Duodenal mucosa (tissue), 2 donors: ENCODE results near the gene NUP85.

ENCODE experiments used
- H3K27ac ChIP-seq: one replicate; pipeline ENCODE4 v1.7.0; 2013; ENCODE audit warnings: low read depth, low read length
- H3K27me3 ChIP-seq, 2 donors: one replicate each; pipeline ENCODE4 v1.7.0; 2013; ENCODE audit warnings: low read length in 2 of 2, control low read depth in 1 of 2; ENCODE audit not compliant: insufficient read depth in 2 of 2, control insufficient read depth in 1 of 2
- H3K36me3 ChIP-seq, 2 donors: one replicate each; pipeline ENCODE4 v1.7.0; 2013; ENCODE audit warnings: low read length in 2 of 2, control low read depth in 1 of 2; ENCODE audit not compliant: insufficient read depth in 2 of 2, control insufficient read depth in 1 of 2
- H3K4me1 ChIP-seq, 2 donors: one replicate each; pipeline ENCODE4 v1.7.0; 2013; ENCODE audit warnings: low read length in 2 of 2, control low read depth in 1 of 2; ENCODE audit not compliant: insufficient read depth in 2 of 2, control insufficient read depth in 1 of 2
- H3K4me3 ChIP-seq, 2 donors: one replicate each; pipeline ENCODE4 v1.7.0; 2013; ENCODE audit warnings: low read length in 2 of 2, low read depth in 1 of 2
- H3K9ac ChIP-seq, 2 donors: one replicate each; pipeline ENCODE4 v1.7.0; 2013; ENCODE audit warnings: low read length in 2 of 2, low read depth in 1 of 2
- H3K9me3 ChIP-seq, 2 donors: one replicate each; pipeline ENCODE4 v1.7.0; 2013; ENCODE audit warnings: low read length in 2 of 2, control low read depth in 1 of 2; ENCODE audit not compliant: control insufficient read depth in 1 of 2

NUP85 gene

DNA sequence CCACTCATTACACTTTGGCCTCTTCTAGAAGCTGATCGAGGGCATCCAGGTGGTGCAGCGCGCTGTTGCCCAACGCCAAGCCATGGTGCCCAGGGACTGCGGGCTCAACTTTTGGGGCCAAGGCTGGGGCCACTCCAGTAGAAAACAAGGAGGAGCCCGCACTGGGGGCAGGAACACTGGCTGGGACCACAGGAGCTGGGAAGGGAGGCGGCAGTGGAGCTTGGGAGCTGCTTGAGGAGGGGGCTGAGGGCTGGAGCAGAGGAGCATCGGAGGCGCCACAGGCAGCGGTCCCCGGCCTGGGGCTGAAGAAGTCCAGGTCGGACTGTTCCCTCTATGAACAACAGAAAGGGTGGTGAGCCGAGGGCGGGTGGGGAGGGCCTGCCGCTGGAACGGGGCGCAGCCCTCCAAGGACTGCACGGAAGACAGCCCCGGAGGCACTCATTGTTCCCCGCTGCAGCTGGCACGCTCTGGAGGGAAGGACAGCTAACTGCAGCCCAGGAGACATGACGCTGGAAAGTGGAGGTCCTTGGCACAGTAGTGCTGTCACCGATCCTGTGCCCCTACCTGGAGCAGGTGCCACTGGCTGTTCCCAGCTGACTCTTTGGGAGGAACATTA, 34.4 kb downstream of the NUP85 start:
- H3K9me3 ChIP-seq, result no peaks in the 10 kb centered on the region
- H3K4me3 ChIP-seq, result no peak overlapping the region
- H3K27ac ChIP-seq, result no peak overlapping the region
- no peak overlapping the region for H3K9ac ChIP-seq
- peaks cover 11 to 25% of the 10 kb centered on the region in 2 donors for H3K4me1 ChIP-seq
- H3K27me3 ChIP-seq, result no peaks in the 10 kb centered on the region
- peaks cover 67 to 97% of the 10 kb centered on the region in 2 donors for H3K36me3 ChIP-seq

GRCh38 chr17:75240394-75241142, 35.1 kb downstream of the NUP85 start:
- H3K27ac ChIP-seq, result no peak overlapping the region
- no peak overlapping the region for H3K9ac ChIP-seq
- H3K36me3 ChIP-seq, result peaks cover 68 to 97% of the 10 kb centered on the region in 2 donors
- H3K4me1 ChIP-seq, result peaks cover 11 to 32% of the 10 kb centered on the region in 2 donors
- H3K9me3 ChIP-seq, result no peaks in the 10 kb centered on the region
- no peaks in the 10 kb centered on the region for H3K27me3 ChIP-seq
- H3K4me3 ChIP-seq, result no peak overlapping the region

DNA sequence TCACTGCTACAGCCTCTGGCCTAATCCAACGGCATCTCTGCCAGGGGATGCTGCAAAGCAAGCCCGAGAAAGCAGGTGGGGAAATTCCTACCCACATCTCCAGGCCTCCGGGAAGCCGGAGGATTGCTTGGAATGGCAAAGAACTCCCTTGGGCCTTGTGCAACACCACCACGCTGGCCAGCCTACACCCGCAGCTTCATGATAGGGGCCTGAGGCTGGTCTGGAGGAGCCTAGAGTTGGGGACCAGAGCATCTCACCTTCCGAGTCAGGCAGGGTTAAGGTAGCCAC, 35.6 kb downstream of the NUP85 start:
- Histone ChIP-seq H3K27ac (no peak overlapping the region), H3K4me3 (no peak overlapping the region), H3K27me3 (no peaks in the 10 kb centered on the region), H3K9ac (no peak overlapping the region), H3K4me1 (peaks cover 11 to 32% of the 10 kb centered on the region in 2 donors), H3K9me3 (no peaks in the 10 kb centered on the region), H3K36me3 (peaks cover 73 to 97% of the 10 kb centered on the region in 2 donors)

- H3K9ac ChIP-seq, result no peak overlapping the region
- no peak overlapping the region for H3K4me3 ChIP-seq
- peaks cover 11 to 32% of the 10 kb centered on the region in 2 donors for H3K4me1 ChIP-seq
- no peak overlapping the region for H3K27ac ChIP-seq
- no peaks in the 10 kb centered on the region for H3K9me3 ChIP-seq
- peaks cover 72 to 97% of the 10 kb centered on the region in 2 donors for H3K36me3 ChIP-seq
- no peaks in the 10 kb centered on the region for H3K27me3 ChIP-seq
Measured at GRCh38 chr17:75241502-75241901, 36.0 kb downstream of the NUP85 start.

DNA sequence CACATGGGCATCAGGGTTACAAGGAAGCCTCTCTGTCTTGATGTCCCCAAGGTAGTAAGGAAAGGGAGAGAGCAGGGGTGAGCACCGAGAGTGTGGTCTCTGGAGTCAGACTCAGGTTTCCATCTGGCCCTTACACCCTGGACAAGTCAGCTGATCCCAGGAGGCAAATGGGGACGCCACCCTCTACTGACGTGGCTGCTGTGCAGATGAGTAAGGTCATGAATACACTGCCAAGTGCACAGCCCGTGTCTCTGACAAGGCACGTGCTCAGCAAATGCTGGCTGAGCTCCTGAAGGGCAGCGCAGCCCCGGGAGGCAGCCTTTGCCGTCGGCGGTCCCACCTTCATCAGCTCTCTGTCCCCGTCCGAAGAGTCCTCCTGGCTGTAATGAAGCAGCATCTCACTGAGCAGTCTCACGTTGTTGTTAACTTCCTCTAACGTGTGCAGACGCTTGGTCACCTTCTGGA, 36.5 kb downstream of the NUP85 start:
- H3K27me3 ChIP-seq, result no peaks in the 10 kb centered on the region
- H3K4me3 ChIP-seq, result no peak overlapping the region
- no peak overlapping the region for H3K9ac ChIP-seq
- no peak overlapping the region for H3K27ac ChIP-seq
- H3K9me3 ChIP-seq, result no peaks in the 10 kb centered on the region
- peaks cover 69 to 94% of the 10 kb centered on the region in 2 donors for H3K36me3 ChIP-seq
- H3K4me1 ChIP-seq, result peaks cover 11 to 32% of the 10 kb centered on the region in 2 donors

DNA sequence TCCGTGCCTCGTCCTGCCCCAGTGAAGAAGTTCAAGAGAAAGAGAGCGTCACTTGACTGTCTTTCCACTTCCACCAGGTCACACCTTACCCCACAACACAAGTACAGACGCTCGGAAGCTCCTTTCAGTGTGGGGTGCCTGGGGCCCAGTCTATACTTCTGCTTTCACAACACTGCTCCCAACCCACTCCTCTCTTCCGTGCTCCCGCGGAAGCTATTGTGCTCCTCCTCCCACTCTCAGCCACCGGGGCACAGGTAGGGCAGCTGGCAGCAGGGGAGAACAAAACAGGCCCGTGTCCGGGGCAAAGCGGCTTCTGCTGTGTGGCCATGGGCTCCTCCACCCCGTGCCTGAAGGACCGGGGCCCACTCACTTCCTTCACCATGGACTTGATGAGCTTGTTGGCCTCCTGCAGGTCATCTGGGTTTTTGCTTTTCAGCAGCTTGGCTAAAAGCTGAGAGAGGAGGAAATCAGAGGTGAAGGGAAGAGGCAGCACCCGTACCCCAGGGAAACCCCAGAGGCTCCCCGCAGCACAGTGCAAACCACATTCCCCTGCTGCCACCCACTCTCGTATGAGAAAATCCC, 37.1 kb downstream of the NUP85 start:
- Histone ChIP-seq H3K4me1 (peaks cover 11 to 32% of the 10 kb centered on the region in 2 donors), H3K27ac (no peak overlapping the region), H3K4me3 (no peak overlapping the region), H3K9ac (no peak overlapping the region), H3K36me3 (peaks cover 64 to 88% of the 10 kb centered on the region in 2 donors), H3K27me3 (no peaks in the 10 kb centered on the region), H3K9me3 (no peaks in the 10 kb centered on the region)

- no peak overlapping the region for H3K27ac ChIP-seq
- no peaks in the 10 kb centered on the region for H3K9me3 ChIP-seq
- H3K27me3 ChIP-seq, result no peaks in the 10 kb centered on the region
- peaks cover 0 to 20% of the 10 kb centered on the region in 2 donors for H3K4me1 ChIP-seq
- no peak overlapping the region for H3K9ac ChIP-seq
- H3K36me3 ChIP-seq, result peaks cover 49 to 73% of the 10 kb centered on the region in 2 donors
- H3K4me3 ChIP-seq, result no peak overlapping the region
Measured at GRCh38 chr17:75244133-75244866, 38.8 kb downstream of the NUP85 start.

DNA sequence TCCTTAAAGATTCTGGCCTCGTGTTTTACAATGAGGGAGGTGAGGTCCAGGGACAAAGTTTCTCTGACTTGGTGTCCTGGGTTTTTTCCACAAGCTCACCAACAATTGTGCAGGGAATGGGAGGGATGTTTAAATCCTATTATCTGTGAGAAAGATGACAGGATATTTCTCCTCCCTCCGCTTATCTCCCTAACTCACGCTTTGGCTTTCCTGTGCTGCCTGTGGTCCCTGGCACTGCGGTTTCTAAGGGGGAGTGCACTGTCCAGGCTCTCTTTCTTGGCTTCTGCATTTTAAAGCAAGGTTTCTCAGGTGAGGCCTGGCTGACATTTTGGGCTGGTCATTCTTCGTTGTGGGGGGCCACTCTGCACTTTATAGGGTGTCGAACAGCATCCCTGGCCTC, 39.5 kb downstream of the NUP85 start:
- no peaks in the 10 kb centered on the region for H3K27me3 ChIP-seq
- peaks cover 6 to 22% of the 10 kb centered on the region in 2 donors for H3K4me1 ChIP-seq
- H3K9me3 ChIP-seq, result no peaks in the 10 kb centered on the region
- no peak overlapping the region for H3K27ac ChIP-seq
- no peak overlapping the region for H3K9ac ChIP-seq
- H3K36me3 ChIP-seq, result peaks cover 48 to 67% of the 10 kb centered on the region in 2 donors
- no peak overlapping the region for H3K4me3 ChIP-seq

DNA sequence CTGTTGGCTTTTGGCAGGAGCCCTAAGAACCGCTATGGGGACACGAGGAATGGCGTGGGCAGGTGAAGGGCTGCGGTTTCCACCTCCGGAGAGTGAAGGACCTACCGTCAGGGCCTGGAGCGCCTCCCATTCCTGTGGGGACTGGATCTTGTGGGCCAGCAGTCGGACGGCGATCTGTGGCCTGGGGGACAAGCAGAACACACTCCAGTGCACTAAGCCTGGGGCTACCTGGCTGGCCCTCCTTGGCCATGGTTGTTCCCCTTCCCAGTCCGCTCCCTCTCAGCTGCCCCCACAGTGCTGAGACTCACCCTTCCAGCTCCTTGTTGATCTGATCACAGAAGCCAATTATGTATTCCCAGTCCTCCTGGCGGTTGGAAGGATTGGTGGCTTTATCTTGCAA, 40.9 kb downstream of the NUP85 start:
- Histone ChIP-seq H3K9ac (no peak overlapping the region), H3K27ac (no peak overlapping the region), H3K27me3 (no peaks in the 10 kb centered on the region), H3K36me3 (peaks cover 44 to 53% of the 10 kb centered on the region in 2 donors), H3K4me1 (peaks cover 10 to 25% of the 10 kb centered on the region in 2 donors), H3K9me3 (no peaks in the 10 kb centered on the region), H3K4me3 (no peak overlapping the region)

- H3K4me3 ChIP-seq, result no peak overlapping the region
Measured at GRCh38 chr17:75249564-75249963, 44.1 kb downstream of the NUP85 start.

More at GRCh38 chr17:75249564-75249963, 44.1 kb downstream of the NUP85 start:
- Histone ChIP-seq H3K9me3 (no peaks in the 10 kb centered on the region), H3K27me3 (no peaks in the 10 kb centered on the region), H3K4me1 (peaks cover 10 to 14% of the 10 kb centered on the region in 2 donors), H3K9ac (peak overlapping the region in 1 of 2 donors; percentile 8), H3K27ac (no peak overlapping the region), H3K36me3 (peaks cover 18 to 21% of the 10 kb centered on the region in 2 donors)
